ENCODE measurements around the gene FSTL5. TPM values are rescaled to one million over a fixed set of nuclear protein-coding genes. Genes with fewer than 3 reads are reported as not detected.

The FSTL5 gene
- total RNA-seq, 2 donors from 2014 or later: 0.24 to 1.1 TPM

DNA sequence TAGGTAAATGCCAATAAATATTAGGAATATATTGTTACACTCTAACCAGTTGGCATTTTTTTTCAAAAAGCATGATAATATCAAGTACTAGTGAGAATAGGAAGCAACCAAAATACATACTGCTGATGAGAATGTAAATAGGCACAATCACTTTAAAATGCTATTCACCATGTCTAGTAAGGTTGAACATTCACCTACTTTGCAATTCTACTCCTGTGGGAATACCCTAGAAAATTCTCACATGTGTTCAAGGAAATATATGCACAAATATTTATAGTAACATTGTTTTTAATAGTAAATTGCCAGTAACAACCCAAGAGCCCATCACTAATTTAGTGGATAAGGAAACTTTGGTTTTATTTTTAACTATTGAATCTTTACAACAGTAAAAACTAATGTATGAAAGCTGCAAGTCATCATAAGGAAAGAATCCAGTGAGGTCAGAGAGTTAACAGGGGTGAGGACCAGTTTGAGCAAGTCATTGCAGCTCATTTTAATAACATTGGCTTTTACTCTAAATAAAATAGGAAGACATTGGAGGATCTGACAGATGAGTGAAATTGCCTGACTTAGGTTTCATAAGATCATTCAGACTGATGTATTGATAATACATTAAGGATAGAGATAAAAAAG lies 23.6 kb downstream of the FSTL5 start:
- Mint-ChIP-seq H3K27me3 (ENCODE audit: insufficient read depth) (no peaks in the 10 kb centered on the region), H3K36me3 (ENCODE audit: low read depth) (no peaks in the 10 kb centered on the region), H3K27ac (no peak overlapping the region), H3K4me3 (no peak overlapping the region), H3K9me3 (no peaks in the 10 kb centered on the region), H3K4me1 (no peaks in the 10 kb centered on the region)
- Histone ChIP-seq H3K9ac (ENCODE audit: extremely low read depth, low read length, poor library complexity, severe bottlenecking) (no peak overlapping the region), H3K27ac (ENCODE audit: low read depth, low read length) (no peak overlapping the region), H3K4me3 (ENCODE audit: low read length) (no peak overlapping the region), H3K9me3 (ENCODE audit: control insufficient read depth, low read length) (no peaks in the 10 kb centered on the region), H3K27me3 (ENCODE audit: control insufficient read depth, insufficient read depth, low read length, poor library complexity, severe bottlenecking) (no peaks in the 10 kb centered on the region), H3K36me3 (ENCODE audit: control insufficient read depth, insufficient read depth, low read length) (no peaks in the 10 kb centered on the region), H3K4me1 (ENCODE audit: control insufficient read depth, insufficient read depth, low read length) (peaks cover 2% of the 10 kb centered on the region)
- DNase-seq: no peak
- TF ChIP-seq, protein P1, sequence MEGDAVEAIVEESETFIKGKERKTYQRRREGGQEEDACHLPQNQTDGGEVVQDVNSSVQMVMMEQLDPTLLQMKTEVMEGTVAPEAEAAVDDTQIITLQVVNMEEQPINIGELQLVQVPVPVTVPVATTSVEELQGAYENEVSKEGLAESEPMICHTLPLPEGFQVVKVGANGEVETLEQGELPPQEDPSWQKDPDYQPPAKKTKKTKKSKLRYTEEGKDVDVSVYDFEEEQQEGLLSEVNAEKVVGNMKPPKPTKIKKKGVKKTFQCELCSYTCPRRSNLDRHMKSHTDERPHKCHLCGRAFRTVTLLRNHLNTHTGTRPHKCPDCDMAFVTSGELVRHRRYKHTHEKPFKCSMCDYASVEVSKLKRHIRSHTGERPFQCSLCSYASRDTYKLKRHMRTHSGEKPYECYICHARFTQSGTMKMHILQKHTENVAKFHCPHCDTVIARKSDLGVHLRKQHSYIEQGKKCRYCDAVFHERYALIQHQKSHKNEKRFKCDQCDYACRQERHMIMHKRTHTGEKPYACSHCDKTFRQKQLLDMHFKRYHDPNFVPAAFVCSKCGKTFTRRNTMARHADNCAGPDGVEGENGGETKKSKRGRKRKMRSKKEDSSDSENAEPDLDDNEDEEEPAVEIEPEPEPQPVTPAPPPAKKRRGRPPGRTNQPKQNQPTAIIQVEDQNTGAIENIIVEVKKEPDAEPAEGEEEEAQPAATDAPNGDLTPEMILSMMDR (conservative IDR thresholded peaks at IDR 0.05): no peak

DNA sequence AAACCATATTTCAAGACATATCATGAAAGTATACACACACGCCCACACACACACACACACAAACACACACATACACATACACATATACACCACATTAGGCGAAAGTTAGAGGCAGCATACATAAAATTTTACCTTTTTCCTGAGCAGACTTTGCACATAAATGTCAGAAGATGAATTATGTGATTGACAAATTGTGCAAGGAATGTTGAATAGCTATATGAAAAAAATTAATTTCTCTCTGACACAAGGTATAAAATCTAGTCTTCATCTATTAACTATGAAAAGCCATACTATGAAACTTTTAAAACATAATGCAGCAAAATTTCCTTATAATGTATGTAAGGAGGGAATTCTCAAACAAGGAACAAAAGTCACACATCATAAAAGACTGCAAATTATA lies 24.4 kb downstream of the FSTL5 start:
- Mint-ChIP-seq H3K9me3 (no peaks in the 10 kb centered on the region), H3K4me1 (peaks cover 5% of the 10 kb centered on the region), H3K27ac (no peak overlapping the region), H3K4me3 (no peak overlapping the region), H3K36me3 (ENCODE audit: low read depth) (no peaks in the 10 kb centered on the region), H3K27me3 (ENCODE audit: insufficient read depth) (no peaks in the 10 kb centered on the region)
- H3K4me3 ChIP-seq (ENCODE audit: low read length): no peak overlapping the region
- H3K27ac ChIP-seq (ENCODE audit: low read depth, low read length): no peak overlapping the region
- H3K4me1 ChIP-seq (ENCODE audit: control insufficient read depth, insufficient read depth, low read length): peaks cover 2% of the 10 kb centered on the region
- TF ChIP-seq, protein P1 (conservative IDR thresholded peaks at IDR 0.05): no peak
- DNase-seq: no peak
- no peaks in the 10 kb centered on the region for H3K27me3 ChIP-seq (ENCODE audit: control insufficient read depth, insufficient read depth, low read length, poor library complexity, severe bottlenecking)
- no peak overlapping the region for H3K9ac ChIP-seq (ENCODE audit: extremely low read depth, low read length, poor library complexity, severe bottlenecking)
- WGBS, 2 experiments (ENCODE audit: insufficient coverage in 1 of 2, insufficient read length in 1 of 2): 87% methylated on average over 2 of the region's 2 CpGs; no CpG with 5 or more reads in 1 of the 2 experiments
- no peaks in the 10 kb centered on the region for H3K36me3 ChIP-seq (ENCODE audit: control insufficient read depth, insufficient read depth, low read length)
- no peaks in the 10 kb centered on the region for H3K9me3 ChIP-seq (ENCODE audit: control insufficient read depth, low read length)

DNA sequence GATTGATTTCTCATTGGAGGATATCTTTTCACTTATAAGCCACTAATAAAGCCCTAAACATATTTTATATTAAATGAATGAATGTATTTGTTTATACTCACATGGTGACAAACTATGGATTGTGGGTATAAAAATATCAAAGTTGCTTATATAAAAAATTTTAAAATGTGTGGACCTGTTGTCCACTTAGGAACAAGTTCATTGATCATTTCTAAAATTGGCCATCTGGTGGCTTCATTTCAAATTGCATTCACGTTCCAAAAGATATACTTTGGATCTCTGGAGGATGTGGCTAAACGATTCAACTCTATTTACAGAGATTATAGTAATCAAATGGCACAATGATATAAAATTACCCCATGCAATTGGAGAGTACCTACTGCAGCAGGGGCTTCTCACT lies 32.5 kb downstream of the FSTL5 start:
- Mint-ChIP-seq H3K27me3 (ENCODE audit: insufficient read depth) (no peaks in the 10 kb centered on the region), H3K27ac (no peak overlapping the region), H3K4me1 (peaks cover 5% of the 10 kb centered on the region), H3K4me3 (no peak overlapping the region), H3K9me3 (no peaks in the 10 kb centered on the region), H3K36me3 (ENCODE audit: low read depth) (no peaks in the 10 kb centered on the region)
- peaks cover 2% of the 10 kb centered on the region for H3K4me1 ChIP-seq (ENCODE audit: control insufficient read depth, insufficient read depth, low read length)
- no peak for DNase-seq
- no peaks in the 10 kb centered on the region for H3K36me3 ChIP-seq (ENCODE audit: control insufficient read depth, insufficient read depth, low read length)
- TF ChIP-seq, protein P1 (conservative IDR thresholded peaks at IDR 0.05): peak; percentile 63
- H3K9ac ChIP-seq (ENCODE audit: extremely low read depth, low read length, poor library complexity, severe bottlenecking): no peak overlapping the region
- H3K9me3 ChIP-seq (ENCODE audit: control insufficient read depth, low read length): no peaks in the 10 kb centered on the region
- H3K27me3 ChIP-seq (ENCODE audit: control insufficient read depth, insufficient read depth, low read length, poor library complexity, severe bottlenecking): no peaks in the 10 kb centered on the region
- 82% methylated on average over 2 of the region's 2 CpGs; no CpG with 5 or more reads in 1 of the 2 experiments for WGBS, 2 experiments (ENCODE audit: insufficient coverage in 1 of 2, insufficient read length in 1 of 2)
- H3K27ac ChIP-seq (ENCODE audit: low read depth, low read length): no peak overlapping the region
- no peak overlapping the region for H3K4me3 ChIP-seq (ENCODE audit: low read length)

All from endodermal cell (in vitro differentiated cells).